Prostate gland (tissue), 2 donors: ENCODE measurements around the gene MRPS6.

ENCODE experiments used
- POLR2A ChIP-seq: fragments of 450-650 bp; IDR thresholded peaks from one replicate; pipeline ENCODE4 v1.6.1; 2016; ENCODE audit warnings: antibody characterized with exemption, mild to moderate bottlenecking
- TF ChIP-seq, protein P1 (sequence below), 4 experiments: fragments of 200-600 bp in 2 of 4; fragments of 450-650 bp in 2 of 4; sonication (generic) in 2 of 4; IDR thresholded peaks; 1 replicate in 3 of 4; 2 replicates in 1 of 4; pipeline ENCODE4 v1.5.1; 2016 to 2019; ENCODE audit warnings: antibody characterized with exemption in 4 of 4, mild to moderate bottlenecking in 2 of 4, moderate library complexity in 2 of 4

DNA sequence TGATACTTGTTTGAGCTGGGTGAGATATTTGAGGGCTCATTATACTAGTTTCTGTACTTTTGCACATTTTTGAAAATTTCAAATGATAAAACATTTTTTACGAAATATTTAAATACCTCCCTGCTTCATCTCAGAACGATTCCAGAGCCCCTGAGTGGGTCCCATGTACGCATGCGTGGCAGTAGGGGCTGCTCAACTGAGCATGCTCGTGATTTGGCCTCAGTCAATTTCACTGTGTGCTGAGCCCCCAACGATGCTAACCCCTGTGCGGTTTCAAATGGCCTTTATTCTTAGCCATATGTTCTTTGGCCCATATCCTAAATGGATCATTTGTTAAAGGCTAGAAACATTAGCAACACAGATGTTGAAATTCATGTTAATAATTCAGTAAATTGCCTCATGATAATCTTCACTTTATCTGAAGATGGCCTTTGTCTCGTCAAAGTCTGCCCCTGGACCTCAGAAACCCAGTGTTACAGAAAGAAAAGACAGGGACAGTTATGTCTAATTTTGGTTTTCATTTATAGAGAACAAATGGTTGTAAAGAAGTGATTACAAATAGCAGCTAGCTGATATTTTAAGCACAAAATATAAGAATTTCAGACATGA, 108.2 kb downstream of the MRPS6 start:
- TF ChIP-seq POLR2A = no peak
- TF ChIP-seq, protein P1, sequence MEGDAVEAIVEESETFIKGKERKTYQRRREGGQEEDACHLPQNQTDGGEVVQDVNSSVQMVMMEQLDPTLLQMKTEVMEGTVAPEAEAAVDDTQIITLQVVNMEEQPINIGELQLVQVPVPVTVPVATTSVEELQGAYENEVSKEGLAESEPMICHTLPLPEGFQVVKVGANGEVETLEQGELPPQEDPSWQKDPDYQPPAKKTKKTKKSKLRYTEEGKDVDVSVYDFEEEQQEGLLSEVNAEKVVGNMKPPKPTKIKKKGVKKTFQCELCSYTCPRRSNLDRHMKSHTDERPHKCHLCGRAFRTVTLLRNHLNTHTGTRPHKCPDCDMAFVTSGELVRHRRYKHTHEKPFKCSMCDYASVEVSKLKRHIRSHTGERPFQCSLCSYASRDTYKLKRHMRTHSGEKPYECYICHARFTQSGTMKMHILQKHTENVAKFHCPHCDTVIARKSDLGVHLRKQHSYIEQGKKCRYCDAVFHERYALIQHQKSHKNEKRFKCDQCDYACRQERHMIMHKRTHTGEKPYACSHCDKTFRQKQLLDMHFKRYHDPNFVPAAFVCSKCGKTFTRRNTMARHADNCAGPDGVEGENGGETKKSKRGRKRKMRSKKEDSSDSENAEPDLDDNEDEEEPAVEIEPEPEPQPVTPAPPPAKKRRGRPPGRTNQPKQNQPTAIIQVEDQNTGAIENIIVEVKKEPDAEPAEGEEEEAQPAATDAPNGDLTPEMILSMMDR (IDR thresholded peaks at IDR 0.05) = no peak
